Raji (cell line): Measurements from ENCODE around the gene MBD3L2B.

Experiments used
- POLR2A ChIP-seq: IDR thresholded peaks from 2 replicates; pipeline ENCODE4 v1.6.1; 2011; ENCODE audit warnings: low read depth, low read length, control low read depth; ENCODE audit not compliant: insufficient read depth

Gene MBD3L2B

GRCh38 chr19:6969490-6969889 lies 51.7 kb downstream of the MBD3L2B start:
- no peak for TF ChIP-seq POLR2A
